Activated T-helper 9 cell treated with anti-CD3 and anti-CD28 coated beads, Interleukin-2, amount 50 U/mL, for 16 hours (primary cell): ENCODE data around the gene PPIF.

Source experiments
- DNase-seq: peaks from one replicate; pipeline ENCODE4 v3.0.0-alpha.2; 2020; ENCODE audit warnings: low read depth

PPIF gene

DNA sequence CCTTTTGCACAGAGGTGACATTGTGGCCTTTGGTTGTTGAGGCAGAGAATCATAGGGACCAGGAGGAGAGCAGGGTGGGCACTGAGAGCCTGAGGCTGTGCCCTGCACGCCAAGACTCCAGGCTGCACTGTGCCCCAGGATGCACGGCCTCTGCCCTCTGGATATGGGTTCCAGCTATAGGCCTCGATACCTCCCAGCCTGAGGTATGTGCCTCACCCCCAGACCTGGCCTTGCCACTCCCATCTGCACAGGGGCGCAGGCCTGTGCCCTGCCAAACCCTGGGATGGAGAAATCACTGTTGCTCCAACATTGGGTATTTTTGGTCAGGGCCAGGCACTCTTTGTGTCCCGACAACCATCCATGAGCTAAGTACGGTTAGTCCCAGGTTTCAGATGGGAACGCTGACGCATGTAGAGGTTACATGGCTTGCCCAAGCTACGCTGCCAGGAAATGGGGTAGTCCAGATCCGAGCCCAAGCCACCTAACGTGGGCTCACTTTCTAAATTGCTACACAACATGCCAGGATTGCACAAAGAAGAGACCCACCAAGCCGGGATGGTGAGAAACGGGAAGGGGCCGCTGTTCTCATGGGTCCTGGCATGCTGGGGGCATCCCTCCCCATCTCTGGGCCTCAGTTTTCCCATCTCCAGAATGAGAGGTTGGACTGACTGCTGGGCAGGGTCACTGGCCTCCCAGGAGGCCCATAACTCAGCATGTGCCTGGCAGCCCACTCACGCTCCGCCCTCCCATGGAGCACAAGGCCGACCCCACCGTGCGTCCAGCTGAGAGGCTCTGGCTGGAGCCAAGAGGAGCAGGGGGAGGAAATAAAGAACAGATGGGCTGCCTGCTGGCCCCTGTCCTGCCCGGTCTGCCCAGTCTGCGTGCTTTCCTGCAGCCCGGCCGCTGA lies 54.0 kb downstream of the PPIF start:
- no peak for DNase-seq

DNA sequence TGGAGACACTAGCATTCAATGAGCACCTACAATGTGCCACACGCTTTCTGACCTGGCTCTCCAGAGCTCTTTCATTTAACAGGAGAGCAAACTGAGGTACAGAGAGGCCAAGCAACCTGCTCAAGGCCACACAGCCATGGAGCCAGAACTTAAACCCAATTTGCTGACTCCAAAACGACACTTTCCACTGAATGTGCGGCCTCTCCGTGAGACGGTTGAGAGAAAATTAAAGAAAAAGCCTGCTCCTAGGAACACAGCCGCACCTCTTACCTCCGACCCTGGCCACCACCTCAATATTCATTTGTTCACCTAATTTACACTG lies 55.3 kb downstream of the PPIF start:
- DNase-seq, result no peak

DNA sequence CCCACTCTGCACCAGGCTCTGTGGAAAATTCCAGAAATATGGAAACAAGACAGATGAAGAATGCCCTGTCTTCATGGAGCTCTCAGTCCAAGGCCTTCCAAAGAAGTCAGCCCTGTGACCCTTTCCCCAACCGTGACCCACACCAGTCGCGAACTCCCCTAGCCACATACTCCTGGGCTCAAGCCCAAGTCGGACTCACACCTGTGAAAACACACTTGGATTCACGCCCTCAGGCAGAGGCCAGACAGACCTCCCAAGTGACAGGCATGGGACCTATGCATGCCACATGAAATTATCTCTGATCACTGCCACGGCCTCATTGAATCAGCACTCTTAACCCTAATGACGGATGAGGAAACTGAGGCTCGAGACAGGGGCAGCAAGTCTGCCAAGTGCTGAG lies 55.7 kb downstream of the PPIF start:
- no peak for DNase-seq

DNA sequence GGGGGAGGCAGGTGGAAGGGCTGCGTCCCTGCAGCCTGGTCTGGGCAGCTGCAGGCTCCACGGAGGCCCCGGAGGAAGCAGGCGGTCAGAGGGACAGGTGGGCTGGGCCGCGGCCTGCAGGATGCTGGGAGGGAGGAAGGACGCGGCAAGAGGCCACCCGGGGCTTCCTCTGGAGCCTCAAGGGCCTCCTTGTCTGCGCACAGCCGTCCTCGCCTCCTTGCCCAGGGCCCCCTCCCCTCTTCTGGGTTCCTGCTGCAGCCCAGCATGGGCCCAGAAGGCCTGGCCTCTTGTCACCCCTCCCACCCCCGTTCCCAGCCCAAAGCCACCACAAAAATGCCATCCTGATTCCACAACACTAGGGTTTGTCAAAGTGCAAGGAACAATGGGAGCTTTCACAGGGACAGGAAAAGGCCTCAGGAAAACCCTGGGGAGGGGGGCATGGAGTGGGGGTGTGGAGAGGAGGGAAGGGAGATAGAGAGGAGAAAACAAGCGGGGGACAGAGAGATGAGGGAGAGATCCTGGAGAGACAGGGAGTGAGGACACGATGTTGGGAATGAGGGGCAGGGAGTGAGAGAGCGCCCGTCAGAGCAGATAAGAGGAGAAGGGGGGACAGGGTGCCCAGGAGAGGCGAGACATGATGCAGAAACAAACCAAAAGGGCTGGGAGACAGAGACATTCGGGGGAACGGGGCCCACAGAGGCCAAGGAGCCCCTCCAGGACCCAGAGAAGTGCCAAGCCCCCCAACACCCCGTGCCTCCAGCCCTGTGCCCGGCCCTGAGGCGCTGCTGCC lies 56.4 kb downstream of the PPIF start:
- DNase-seq, result no peak

DNA sequence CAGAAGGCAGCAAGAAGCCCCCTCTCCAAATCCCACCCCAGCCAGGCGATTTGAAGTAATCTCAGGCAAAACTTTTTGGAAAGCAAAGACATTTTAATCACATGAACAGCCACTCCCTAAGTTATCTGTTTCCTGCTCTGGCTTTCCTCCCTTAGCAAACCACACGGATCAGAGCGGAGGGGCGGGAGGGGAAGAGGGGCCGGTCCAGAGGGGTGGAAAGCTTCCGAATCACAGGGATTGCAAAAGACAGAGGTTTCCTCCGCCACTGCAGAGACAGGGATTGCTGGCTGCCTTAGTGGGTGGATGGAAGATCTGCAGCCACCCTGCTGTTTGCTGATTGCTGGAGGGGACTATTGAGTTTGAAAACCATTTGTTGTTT lies 57.0 kb downstream of the PPIF start:
- no peak for DNase-seq

DNA sequence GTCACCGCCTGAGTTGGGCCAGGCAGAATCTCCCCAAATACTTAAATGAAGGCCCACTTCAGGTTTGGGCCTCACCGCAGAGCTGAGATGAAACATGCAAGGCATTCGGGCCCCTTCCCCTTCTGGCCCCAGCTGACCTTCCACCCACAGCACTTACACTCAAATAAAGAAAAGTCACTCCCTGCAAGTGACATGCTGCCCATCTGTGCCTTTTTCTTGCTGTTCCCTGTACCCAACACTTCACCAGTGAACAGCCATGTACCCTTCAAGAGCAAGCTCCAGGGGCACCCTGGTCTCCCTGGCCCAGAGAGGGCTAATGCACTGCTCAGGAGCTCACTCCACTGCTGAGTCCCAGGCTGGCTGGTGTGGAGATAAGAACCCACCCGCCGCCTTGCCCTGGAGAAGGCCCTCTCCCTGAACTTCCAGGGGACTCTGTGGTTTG lies 57.4 kb downstream of the PPIF start:
- no peak for DNase-seq
